Keratinocyte (primary cell): Measurements from ENCODE around the gene IER3. TPM values are rescaled to one million over a fixed set of nuclear protein-coding genes. Genes with fewer than 3 reads are reported as not detected.

Experiments
- DNase-seq: peaks from one replicate; pipeline ENCODE4 v3.0.0-alpha.2; 2011; ENCODE audit warnings: low read depth, missing footprints, low spot score
- FAIRE-seq: peaks from 2 replicates; lab custom pipeline; 2011; peaks lifted over from hg19 to GRCh38; lab: Jason Lieb, UNC
- H2AFZ ChIP-seq: 2 replicates; pipeline ENCODE4 v1.6.0; 2012; ENCODE audit warnings: low read length, control low read depth, inconsistent platforms; ENCODE audit not compliant: control insufficient read depth
- H3K27ac ChIP-seq: 2 replicates; pipeline ENCODE4 v1.5.1; 2011; ENCODE audit warnings: low read length; ENCODE audit not compliant: control insufficient read depth, insufficient read depth
- H3K27me3 ChIP-seq: 3 replicates; pipeline ENCODE4 v1.6.0; 2011; ENCODE audit warnings: low read length; ENCODE audit not compliant: control insufficient read depth, insufficient read depth; ENCODE audit errors: extremely low read depth
- H3K36me3 ChIP-seq, 2 experiments: 2 replicates in 1 of 2; 3 replicates in 1 of 2; pipeline ENCODE4 v1.5.1; 2011; ENCODE audit warnings: low read length in 2 of 2, mild to moderate bottlenecking in 1 of 2; ENCODE audit not compliant: control insufficient read depth in 2 of 2, insufficient read depth in 2 of 2; ENCODE audit errors: extremely low read depth in 1 of 2
- H3K4me1 ChIP-seq: 3 replicates; pipeline ENCODE4 v1.5.1; 2011; ENCODE audit warnings: low read length; ENCODE audit not compliant: control insufficient read depth, insufficient read depth; ENCODE audit errors: extremely low read depth
- H3K4me2 ChIP-seq: 3 replicates; pipeline ENCODE4 v1.6.0; 2011; ENCODE audit warnings: low read depth, low read length; ENCODE audit not compliant: control insufficient read depth, insufficient read depth; ENCODE audit errors: extremely low read depth
- H3K4me3 ChIP-seq, 3 experiments: fragments of 200-600 bp in 1 of 3; sonication (generic) in 1 of 3; 2 replicates in 2 of 3; 3 replicates in 1 of 3; pipeline ENCODE4 v1.5.1; 2011 to 2016; ENCODE audit warnings: low read length in 3 of 3, mild to moderate bottlenecking in 3 of 3, control low read depth in 2 of 3, inconsistent platforms in 1 of 3, low read depth in 1 of 3, mixed read lengths in 1 of 3, mixed run types in 1 of 3, moderate library complexity in 1 of 3; ENCODE audit not compliant: control insufficient read depth in 2 of 3, insufficient read depth in 2 of 3; ENCODE audit errors: extremely low read depth in 1 of 3
- H3K79me2 ChIP-seq: 2 replicates; pipeline ENCODE4 v1.6.0; 2012; ENCODE audit warnings: low read length; ENCODE audit not compliant: control insufficient read depth, insufficient read depth
- H3K9ac ChIP-seq: 3 replicates; pipeline ENCODE4 v1.6.0; 2011; ENCODE audit warnings: low read length; ENCODE audit not compliant: control insufficient read depth, insufficient read depth; ENCODE audit errors: extremely low read depth
- H3K9me1 ChIP-seq: 3 replicates; pipeline ENCODE4 v1.6.0; 2011; ENCODE audit warnings: low read length; ENCODE audit not compliant: control insufficient read depth, insufficient read depth; ENCODE audit errors: extremely low read depth
- H3K9me3 ChIP-seq: 2 replicates; pipeline ENCODE4 v1.5.1; 2012; ENCODE audit warnings: low read depth, low read length; ENCODE audit not compliant: control insufficient read depth
- H4K20me1 ChIP-seq: 3 replicates; pipeline ENCODE4 v1.6.0; 2011; ENCODE audit warnings: low read length; ENCODE audit not compliant: control insufficient read depth, insufficient read depth; ENCODE audit errors: extremely low read depth
- EZH2 ChIP-seq: IDR thresholded peaks from one replicate; pipeline ENCODE4 v1.6.1; 2012; ENCODE audit warnings: inconsistent platforms, mild to moderate bottlenecking, low read length, moderate library complexity
- dilution Hi-C: fragments of 300-500 bp; cut with MboI; formaldehyde crosslinking; loops from one replicate; pipeline ENCODE4 v1.7.0; 2020; ENCODE audit warnings: low sequenced_read_pairs; ENCODE audit not compliant: extremely low pct_ligation_motif_present
- polyA plus RNA-seq, 5 experiments: library from polyadenylated mRNA; depleted of rRNA in 3 of 5; stranded (reverse) in 3 of 5; stranded (forward) in 1 of 5; unstranded in 1 of 5; fragments of >200 nt; gene quantifications; 1 replicate in 1 of 5; 2 replicates in 3 of 5; 3 replicates in 1 of 5; pipeline versions ENCODE4 v1.2.1 to v1.2.3, GENCODE V29; 2011 to 2012; ENCODE audit warnings: missing spikeins in 2 of 5, low read depth in 1 of 5, low replicate concordance in 1 of 5
- TF ChIP-seq, protein P1 (sequence below), 3 experiments: IDR thresholded peaks in 1 of 3; conservative IDR thresholded peaks in 1 of 3; optimal IDR thresholded peaks in 1 of 3; 2 replicates in 2 of 3; 3 replicates in 1 of 3; pipeline versions ENCODE3 to v1.5.1; 2011; ENCODE audit warnings: low read length in 3 of 3, mild to moderate bottlenecking in 3 of 3, moderate library complexity in 2 of 3, control low read depth in 1 of 3, inconsistent platforms in 1 of 3; ENCODE audit not compliant: insufficient read depth in 2 of 3; ENCODE audit errors: extremely low read depth in 1 of 3

The IER3 gene
- polyA plus RNA-seq, 1 donor (not counting 4 experiments of a cell fraction or from before 2014, with no cell fraction given), result 277 TPM

DNA sequence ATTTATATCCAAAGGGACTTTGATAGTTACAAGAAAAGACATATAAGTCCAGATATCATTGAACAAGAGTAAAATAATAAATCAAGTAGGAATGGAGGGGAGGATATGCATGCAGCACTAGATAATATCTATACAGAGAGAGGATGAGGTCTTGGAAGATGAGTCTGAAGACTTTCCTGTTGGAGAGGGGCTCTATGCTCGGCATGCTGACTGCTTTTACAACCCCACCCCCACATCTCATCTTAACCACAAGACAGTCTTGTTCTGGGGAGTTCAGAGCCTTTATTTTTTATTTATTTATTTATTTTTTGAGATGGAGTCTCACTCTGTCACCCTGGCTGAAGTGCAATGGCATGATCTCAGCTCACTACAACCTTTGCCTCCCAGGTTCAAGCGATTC lies 48.4 kb upstream of the IER3 start:
- Histone ChIP-seq H3K36me3 (no peaks in the 10 kb centered on the region), H3K4me2 (no peak overlapping the region), H3K9ac (no peak overlapping the region), H3K9me3 (no peaks in the 10 kb centered on the region), H3K27me3 (no peaks in the 10 kb centered on the region), H3K4me3 (no peak overlapping the region), H3K79me2 (no peaks in the 10 kb centered on the region), H4K20me1 (no peaks in the 10 kb centered on the region), H3K9me1 (no peaks in the 10 kb centered on the region), H3K4me1 (peaks cover 23% of the 10 kb centered on the region), H2AFZ (no peak overlapping the region), H3K27ac (no peak overlapping the region)
- DNase-seq (no peak), FAIRE-seq (no peak)
- TF ChIP-seq, protein P1, sequence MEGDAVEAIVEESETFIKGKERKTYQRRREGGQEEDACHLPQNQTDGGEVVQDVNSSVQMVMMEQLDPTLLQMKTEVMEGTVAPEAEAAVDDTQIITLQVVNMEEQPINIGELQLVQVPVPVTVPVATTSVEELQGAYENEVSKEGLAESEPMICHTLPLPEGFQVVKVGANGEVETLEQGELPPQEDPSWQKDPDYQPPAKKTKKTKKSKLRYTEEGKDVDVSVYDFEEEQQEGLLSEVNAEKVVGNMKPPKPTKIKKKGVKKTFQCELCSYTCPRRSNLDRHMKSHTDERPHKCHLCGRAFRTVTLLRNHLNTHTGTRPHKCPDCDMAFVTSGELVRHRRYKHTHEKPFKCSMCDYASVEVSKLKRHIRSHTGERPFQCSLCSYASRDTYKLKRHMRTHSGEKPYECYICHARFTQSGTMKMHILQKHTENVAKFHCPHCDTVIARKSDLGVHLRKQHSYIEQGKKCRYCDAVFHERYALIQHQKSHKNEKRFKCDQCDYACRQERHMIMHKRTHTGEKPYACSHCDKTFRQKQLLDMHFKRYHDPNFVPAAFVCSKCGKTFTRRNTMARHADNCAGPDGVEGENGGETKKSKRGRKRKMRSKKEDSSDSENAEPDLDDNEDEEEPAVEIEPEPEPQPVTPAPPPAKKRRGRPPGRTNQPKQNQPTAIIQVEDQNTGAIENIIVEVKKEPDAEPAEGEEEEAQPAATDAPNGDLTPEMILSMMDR (optimal IDR thresholded peaks at IDR 0.05 in 1 of 3, IDR thresholded peaks at IDR 0.05 in 1 of 3, conservative IDR thresholded peaks at IDR 0.05 in 1 of 3; ENCODE audit: extremely low read depth in 1 of 3, insufficient read depth in 2 of 3, low read length in 3 of 3), result no peak
- no peak for TF ChIP-seq EZH2
- dilution Hi-C loops, result no loop called here

DNA sequence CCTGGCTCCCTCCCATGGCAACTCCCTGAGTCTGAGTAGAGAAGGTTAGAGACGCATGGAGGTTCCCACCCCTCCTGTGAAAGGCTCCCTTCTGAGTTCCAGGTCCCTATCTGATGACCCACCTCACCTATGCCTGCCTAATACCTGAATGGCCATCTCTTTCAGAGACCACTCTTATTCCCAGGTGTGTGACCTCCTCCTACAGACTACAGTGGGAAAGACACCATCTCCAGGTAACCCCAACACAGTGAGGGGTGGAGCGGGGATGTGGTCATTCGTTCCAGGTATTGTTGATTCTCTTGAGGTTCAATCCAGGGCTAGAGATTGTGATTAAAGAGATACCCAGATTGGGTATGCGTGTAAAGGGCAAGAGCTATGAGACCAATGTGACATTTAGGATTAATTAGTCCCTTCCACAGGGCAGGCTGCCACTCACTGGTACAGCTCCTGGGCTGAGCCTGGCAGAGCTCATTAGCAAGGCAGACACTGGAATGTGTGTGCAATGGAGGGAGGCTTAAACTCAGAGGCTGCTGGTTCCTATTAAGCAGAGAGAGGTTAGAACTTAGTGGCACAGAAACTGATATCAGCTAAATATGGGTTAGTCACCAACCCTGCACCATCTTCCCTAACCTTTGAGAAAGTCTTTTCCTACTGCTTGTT lies 46.5 kb upstream of the IER3 start:
- no peak for DNase-seq
- no peaks in the 10 kb centered on the region for H3K9me1 ChIP-seq
- no peaks in the 10 kb centered on the region for H3K9me3 ChIP-seq
- H2AFZ ChIP-seq, result no peak overlapping the region
- H3K4me1 ChIP-seq, result peaks cover 17% of the 10 kb centered on the region
- TF ChIP-seq EZH2, result no peak
- TF ChIP-seq, protein P1 (optimal IDR thresholded peaks at IDR 0.05 in 1 of 3, IDR thresholded peaks at IDR 0.05 in 1 of 3, conservative IDR thresholded peaks at IDR 0.05 in 1 of 3; ENCODE audit: extremely low read depth in 1 of 3, insufficient read depth in 2 of 3, low read length in 3 of 3), result no peak
- no peak overlapping the region for H3K27ac ChIP-seq
- H3K27me3 ChIP-seq, result no peaks in the 10 kb centered on the region
- dilution Hi-C loops, result no loop called here
- H3K36me3 ChIP-seq, result no peaks in the 10 kb centered on the region
- H3K4me2 ChIP-seq, result no peak overlapping the region
- no peaks in the 10 kb centered on the region for H3K79me2 ChIP-seq
- no peak overlapping the region for H3K9ac ChIP-seq
- H3K4me3 ChIP-seq, result no peak overlapping the region
- no peaks in the 10 kb centered on the region for H4K20me1 ChIP-seq
- FAIRE-seq, result no peak
